NOMO-1 treated with DMSO at 0.1 percent for 48 hours (cell line): ENCODE results near the gene CRACDL.
"Not testable (repeated sequence)": the region's sequence is repeated elsewhere in the genome, so short reads cannot be mapped to it uniquely, and the experiment has no call there.

Experiments
- DNase-seq: peaks from one replicate; lab custom pipeline; 2025; ENCODE audit not compliant: unreplicated experiment; lab: John Stamatoyannopoulos, UW

CRACDL gene

DNA sequence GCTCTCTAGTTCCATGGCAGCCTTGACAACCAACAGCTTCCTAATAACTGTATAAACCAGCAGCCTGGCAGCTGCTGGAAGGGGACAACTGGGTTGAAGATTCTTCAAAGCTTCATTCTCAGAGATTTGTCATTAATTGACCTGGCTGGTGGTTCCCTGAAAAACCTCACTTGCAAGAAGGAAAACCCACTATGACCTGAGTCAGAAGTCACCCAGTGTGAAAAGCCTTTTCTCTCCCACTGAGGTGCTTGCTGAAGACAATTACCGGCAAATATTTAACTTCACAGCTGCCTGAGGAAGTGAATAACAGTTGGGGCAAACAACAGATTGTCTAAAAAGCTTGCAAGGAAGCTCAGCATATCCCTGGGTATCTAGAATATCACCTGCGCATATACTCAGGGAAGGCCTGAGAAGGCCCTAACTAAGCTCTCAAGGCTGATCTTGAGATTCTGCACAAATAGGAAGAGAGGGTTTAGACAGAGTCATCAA lies 49.9 kb downstream of the CRACDL start:
- DNase-seq = no peak

- no peak for DNase-seq
Measured at GRCh38 chr2:98884658-98885057, 51.4 kb downstream of the CRACDL start.

GRCh38 chr2:98883780-98884211 lies 52.2 kb downstream of the CRACDL start:
- DNase-seq = no peak

GRCh38 chr2:98882971-98883779 lies 52.9 kb downstream of the CRACDL start:
- DNase-seq = no peak

- no peak for DNase-seq
Measured at GRCh38 chr2:98882368-98882767, 53.7 kb downstream of the CRACDL start.

DNA sequence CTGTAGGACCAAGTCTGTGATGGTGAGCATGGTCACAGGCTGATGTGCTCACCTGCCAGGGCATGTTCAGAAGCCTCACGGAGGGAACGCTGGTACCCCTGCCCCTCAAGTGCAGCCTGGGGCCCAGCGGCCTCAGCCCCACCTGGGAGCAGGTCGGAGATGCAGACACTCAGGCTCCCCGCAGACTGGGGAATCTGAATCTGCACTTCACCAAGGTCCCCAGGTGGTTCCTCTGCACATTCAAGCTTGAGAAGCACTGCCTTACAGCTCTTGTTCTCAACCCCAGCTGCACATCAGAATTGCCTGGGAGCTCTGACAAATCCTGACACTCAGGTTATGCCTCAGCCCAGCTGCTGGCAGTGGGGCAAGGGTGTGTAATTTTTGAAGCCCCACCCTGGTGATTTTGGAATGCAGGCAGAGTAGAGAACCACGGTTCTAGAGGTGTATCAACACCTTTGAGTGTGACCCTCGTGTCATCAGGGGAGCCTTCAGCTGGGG lies 54.8 kb downstream of the CRACDL start:
- no peak for DNase-seq

DNA sequence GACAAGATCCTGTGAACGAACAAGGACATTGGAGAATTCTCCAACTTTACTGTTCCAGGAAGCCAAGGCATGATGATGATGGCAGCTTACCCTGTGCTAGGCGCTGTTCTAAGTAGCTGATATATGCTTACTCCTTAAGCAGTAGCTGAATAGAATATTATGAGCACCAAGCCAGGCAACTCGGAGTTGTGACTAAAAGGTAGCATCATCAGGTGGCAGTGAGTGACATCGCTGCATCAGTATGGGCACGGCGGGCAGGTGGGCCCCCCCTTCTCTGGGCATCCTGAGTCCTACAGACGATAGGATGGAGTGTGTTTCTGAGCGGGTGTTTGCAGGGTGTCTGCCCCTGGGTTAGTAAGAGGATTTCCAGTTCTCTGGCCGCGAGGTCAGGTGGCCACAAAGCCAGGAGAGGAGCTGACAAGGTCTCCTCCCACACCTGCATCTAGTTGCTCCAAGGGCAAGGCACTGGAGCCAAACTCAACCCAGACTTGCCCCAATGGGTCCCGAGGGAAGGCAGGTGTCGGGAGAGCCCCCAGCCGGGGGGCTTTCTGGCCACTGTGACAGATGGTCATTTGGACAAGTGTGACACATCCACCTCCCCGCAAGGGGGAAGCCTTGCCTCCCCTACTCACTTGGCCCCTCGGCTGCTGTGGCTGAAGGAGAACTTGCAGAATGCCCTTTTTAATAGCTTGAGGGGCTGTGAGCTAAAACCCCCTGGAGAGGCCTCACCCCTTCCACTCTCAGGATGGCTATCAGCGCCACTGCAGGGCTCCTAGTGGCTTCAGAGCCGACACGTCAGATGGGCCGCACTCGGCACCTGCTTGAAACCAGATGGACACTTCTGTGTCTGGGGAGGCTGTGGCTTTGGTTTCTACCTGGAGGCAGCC lies 55.5 kb downstream of the CRACDL start:
- DNase-seq = no peak

GRCh38 chr2:98877658-98878057 lies 58.4 kb downstream of the CRACDL start:
- not testable (repeated sequence) for DNase-seq

- no peak for DNase-seq
Measured at GRCh38 chr2:98876741-98877140, 59.3 kb downstream of the CRACDL start.

- DNase-seq = no peak
Measured at GRCh38 chr2:98875746-98876145, 60.3 kb downstream of the CRACDL start.

DNA sequence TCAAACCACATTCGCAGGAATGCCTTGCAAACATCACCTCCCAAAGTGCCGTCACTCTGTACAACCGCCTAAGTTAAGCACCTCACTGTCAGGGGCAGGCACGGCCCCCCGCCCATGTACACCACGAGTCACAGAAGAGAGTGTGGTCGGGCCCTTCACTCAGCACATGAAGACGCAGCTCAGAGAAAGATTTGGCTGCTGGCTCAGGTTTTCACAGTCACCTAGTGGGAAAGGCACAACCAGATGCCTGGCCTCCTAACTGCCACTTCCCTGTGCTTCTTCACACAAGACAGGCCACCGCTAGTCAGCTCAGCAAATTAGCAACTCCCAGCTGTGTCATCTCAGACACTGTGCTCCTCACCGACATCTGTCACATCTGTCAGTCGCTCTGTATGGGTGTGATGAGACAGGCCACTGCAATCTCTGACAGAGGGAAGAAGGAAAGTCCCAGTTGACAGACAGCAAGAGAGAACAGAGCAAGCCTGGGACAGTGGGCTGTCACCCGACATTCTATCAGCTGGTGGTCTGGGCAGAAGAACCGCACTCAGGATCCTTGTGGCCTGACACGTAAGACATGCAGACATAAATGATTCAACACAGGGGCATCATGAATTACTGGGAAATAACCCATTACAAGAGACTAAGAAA lies 60.8 kb downstream of the CRACDL start:
- DNase-seq = no peak

- no peak for DNase-seq
Measured at GRCh38 chr2:98874186-98874689, 61.8 kb downstream of the CRACDL start.

DNA sequence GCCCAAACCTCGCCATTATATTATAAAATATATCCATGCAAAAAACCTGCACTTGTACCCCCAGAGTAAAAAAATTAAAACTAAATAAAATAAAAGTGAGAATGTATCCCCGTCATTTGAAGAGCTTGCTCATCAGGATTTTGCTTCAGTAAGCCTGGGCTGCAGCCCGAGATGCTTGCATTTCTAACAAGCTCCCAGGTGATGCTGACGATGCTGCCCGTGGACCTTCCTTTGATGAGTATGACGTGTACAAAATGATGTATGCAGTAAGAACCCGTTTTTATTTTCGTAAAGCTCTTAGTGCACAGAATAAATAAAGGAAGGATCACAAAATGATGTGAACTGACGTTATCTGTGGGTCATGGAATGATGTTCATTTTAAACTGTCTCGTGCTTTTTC lies 63.5 kb downstream of the CRACDL start:
- DNase-seq = no peak

GRCh38 chr2:98871506-98871905 lies 64.5 kb downstream of the CRACDL start:
- DNase-seq = no peak

DNA sequence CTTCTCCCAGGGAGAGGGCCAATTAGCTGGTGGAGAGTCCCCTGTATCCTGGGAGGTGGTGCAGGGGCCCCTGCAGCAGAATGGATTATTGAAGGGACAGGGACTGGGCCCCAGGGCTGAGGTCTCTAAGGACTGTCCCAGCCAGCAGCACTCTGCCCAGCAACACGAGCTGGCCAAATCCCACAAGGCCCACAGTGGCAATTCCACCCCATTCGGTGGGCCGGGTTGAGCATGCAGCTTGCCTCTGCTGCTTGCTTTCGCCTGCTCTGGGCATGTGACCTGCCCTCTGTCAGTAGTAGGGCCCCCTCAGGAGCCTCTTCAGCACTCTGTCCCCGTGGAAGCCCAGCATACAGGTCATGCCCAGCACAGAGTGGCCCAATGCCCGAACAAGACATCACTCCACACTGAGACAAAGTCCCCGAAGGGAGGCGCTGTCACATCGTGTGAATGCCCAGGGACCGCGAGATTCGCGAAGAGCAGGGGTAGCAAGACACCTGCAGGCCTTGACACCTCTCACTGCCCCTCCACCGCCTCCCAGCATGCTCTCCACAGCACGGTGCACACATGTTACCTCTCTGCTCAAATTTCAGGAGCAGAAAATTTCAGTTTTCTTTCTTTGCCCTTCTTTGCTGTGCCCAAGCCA lies 65.4 kb downstream of the CRACDL start:
- no peak for DNase-seq

- DNase-seq = no peak
Measured at GRCh38 chr2:98869870-98870269, 66.2 kb downstream of the CRACDL start.

DNA sequence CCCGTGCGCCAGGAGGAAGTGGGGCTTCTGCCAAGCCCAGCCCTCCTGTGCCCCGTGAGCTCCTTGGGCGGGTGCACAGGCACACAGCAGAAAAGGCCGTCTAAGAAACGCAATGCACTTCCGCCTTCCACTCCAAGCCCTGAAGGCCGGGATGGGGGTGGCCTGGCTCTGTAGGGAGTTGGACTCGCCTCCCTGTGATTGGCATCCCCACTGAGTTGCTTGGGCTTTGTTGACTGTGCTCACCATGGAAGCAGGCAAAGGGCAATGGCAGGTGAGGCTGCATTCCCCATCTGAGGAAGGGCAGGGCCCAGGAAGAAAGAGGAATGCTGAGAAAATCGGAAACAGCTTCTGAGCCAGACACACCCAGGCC lies 66.8 kb downstream of the CRACDL start:
- DNase-seq = no peak

DNA sequence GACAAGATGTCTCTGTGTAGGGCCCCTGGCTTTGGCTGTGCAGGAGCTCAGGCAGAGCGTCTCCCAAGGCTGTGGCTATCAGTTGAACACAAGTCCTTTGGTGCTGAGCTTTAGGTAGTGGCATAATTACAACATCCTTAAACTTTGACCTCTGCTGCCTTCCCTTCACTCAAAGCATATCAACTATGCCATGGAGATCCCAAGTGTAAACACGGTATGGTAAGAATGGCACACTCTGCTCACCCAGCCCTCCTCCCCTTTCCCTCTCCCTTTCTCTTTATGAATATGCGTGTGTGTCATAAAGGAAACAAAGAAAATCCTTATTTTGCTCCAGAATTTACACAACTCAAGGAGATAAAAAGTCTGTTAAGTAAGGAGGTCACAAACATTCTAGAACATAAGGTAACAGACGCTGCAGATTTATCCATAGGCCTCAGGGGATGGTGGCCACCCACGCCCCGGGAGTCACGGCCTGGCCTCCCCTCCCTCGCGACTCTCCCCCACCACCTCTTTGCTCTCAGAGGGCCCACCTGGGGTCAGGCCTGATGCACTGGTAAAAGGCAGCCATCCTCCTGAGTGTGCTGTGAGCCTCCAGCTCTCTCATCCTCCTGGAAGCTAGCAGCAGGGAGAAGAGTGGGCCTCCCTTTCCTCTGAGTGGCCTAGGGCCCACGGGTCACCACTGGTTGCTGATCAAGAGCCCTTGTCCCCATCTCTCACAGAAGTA lies 67.3 kb downstream of the CRACDL start:
- DNase-seq = no peak

DNA sequence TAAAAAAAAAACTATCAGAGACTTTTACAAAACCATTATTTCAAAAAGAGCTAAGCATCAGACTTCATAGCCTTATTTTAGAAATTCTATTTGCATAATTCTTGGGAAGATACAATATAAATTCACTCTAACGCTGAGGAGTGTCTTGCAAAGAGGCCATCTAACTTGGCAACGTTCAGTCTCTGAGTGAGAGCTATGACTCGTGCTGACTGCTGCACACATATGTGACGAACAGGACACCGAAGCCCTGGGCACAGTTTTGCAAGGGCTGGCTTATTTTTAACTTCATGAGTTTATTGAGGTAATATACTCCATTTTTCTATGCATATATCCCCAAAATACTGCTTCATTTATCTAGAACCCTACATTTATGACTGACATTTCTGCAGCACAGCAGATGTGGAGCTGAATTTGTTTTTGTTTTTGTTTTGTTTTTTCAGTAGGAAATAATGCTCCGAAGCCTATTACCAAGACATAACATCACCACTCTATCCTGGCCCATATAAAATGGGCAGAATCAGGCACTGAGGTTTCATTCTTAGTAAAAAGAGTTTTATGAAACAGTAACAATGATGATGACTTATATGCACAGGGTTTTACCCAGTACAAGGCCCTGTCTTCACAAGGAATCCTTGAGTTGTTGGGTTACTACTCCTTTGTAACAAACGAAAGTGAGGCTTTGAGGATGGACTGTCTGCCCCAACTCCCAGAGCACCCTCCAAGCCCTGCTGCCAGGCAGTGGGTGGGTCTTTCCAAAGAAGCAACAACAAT lies 68.3 kb downstream of the CRACDL start:
- DNase-seq = no peak
